ENCODE measurements around the gene MAEA. TPM values are rescaled to one million over a fixed set of nuclear protein-coding genes. Genes with fewer than 3 reads are reported as not detected.
A peak's percentile ranks its signal among the peaks of the same experiment; 100 is the strongest.

Gene MAEA
- total and polyA plus RNA-seq, 9 of the 15 experiments (the other 6 are each of a cell fraction or from before 2014, with no cell fraction given) = 2.1 to 86.5 (median 45.0) TPM

- Histone ChIP-seq H3K36me3 (ENCODE audit: control insufficient read depth, insufficient read depth, low read length) (peaks cover 36% of the 10 kb centered on the region; the same call in 2 of the 3 replicates), H3K4me1 (replicated peaks in 1 of 2; ENCODE audit: control insufficient read depth in 2 of 2, insufficient read depth in 2 of 2, low read length in 2 of 2) (peaks cover 0 to 58% of the 10 kb centered on the region in 2 experiments; a peak in 2 of 5 replicates), H3K27me3 (ENCODE audit: control insufficient read depth in 2 of 2, insufficient read depth in 2 of 2, low read length in 2 of 2) (no peaks in the 10 kb centered on the region), H3K9ac (ENCODE audit: insufficient read depth in 1 of 2, low read depth in 2 of 2, low read length in 2 of 2) (0 out of 4 replicates have a peak overlapping the region, but pooled peaks of 1 of the 2 experiments have one; percentile 48), H3K9me3 (replicated peaks; ENCODE audit: control insufficient read depth, insufficient read depth, low read depth, low read length) (no peaks in the 10 kb centered on the region), H3K27ac (ENCODE audit: extremely low read depth, low read depth, low read length) (no peak overlapping the region), H3K4me3 (no peak overlapping the region), H3K79me2 (ENCODE audit: control insufficient read depth, insufficient read depth, low read length) (no peaks in the 10 kb centered on the region), H4K20me1 (replicated peaks; ENCODE audit: control insufficient read depth, insufficient read depth, low read length) (peaks cover 10% of the 10 kb centered on the region; the same call in 1 of the 2 replicates), H3K4me2 (ENCODE audit: insufficient read depth, low read length) (no peak overlapping the region), H3K9me1 (ENCODE audit: control insufficient read depth, insufficient read depth, low read length) (peaks cover 4% of the 10 kb centered on the region), H2AFZ (ENCODE audit: low read depth, low read length) (no peak overlapping the region)
- intact Hi-C loops (cut with micrococcal nuclease) = loop anchor here (5.0 to 10.0 kb wide), 2 partner anchors 157 to 369 kb away; partner anchors contain the start of genes TACC3 and TMEM129
- in situ Hi-C loops (cut with MboI) = no loop called here
- WGBS (ENCODE audit: insufficient coverage, low coverage, missing lambda C conversion rate) = 85% methylated on average over 9 of the region's 14 CpGs
- ATAC-seq = no peak
- FAIRE-seq = no peak
- BruUV-seq (replicated peaks) = no TSS peak
- ChIA-PET CTCF (ENCODE audit: low intra/inter-chr PET ratio) (interaction anchor here (0.6 to 1.6 kb wide), 3 partner anchors 158 to 371 kb away, joined by 3 to 7 read pairs (median 3); no protein-coding TSS in a partner anchor), POLR2A (interaction anchor here (0.6 to 1.5 kb wide), 3 partner anchors 9 to 357 kb away, joined by 3 to 5 read pairs (median 4); partner anchors contain the start of gene SLBP)
- DNase-seq (ENCODE audit: extremely low read depth in 1 of 4, low spot score in 3 of 4) = no peak
- TF ChIP-seq ZC3H4 (CRISPR knock-in tag; IDR thresholded peaks at IDR 0.05; ENCODE audit: borderline replicate concordance) (peak; percentile 39; the same call in 1 of the 2 replicates), FOXK2 (conservative IDR thresholded peaks at IDR 0.05 in 1 of 2, IDR thresholded peaks at IDR 0.05 in 1 of 2; ENCODE audit: low read depth in 2 of 2) (no peak), ZNF282 (CRISPR knock-in tag; IDR thresholded peaks at IDR 0.05) (no peak), DMBX1 (CRISPR knock-in tag; IDR thresholded peaks at IDR 0.05; ENCODE audit: borderline replicate concordance) (no peak), RBFOX2 (IDR thresholded peaks at IDR 0.05; ENCODE audit: low read depth, low read length) (0 out of 2 replicates have a peak, but pooled peaks have one; percentile 2), REST (IDR thresholded peaks at IDR 0.05; ENCODE audit: borderline replicate concordance) (no peak), REST (CRISPR knock-in tag; IDR thresholded peaks at IDR 0.05; ENCODE audit: low read depth) (no peak)
These were observed 65.7 kb downstream of the MAEA start for GRCh38 chr4:1355378-1355777.
